ENCODE measurements around the gene MGAT3. TPM values are rescaled to one million over a fixed set of nuclear protein-coding genes. Genes with fewer than 3 reads are reported as not detected.

MGAT3 gene
- total and polyA plus RNA-seq, 9 of the 15 experiments (the other 6 are each of a cell fraction or from before 2014, with no cell fraction given) = 0.10 to 11.5 (median 4.6) TPM

DNA sequence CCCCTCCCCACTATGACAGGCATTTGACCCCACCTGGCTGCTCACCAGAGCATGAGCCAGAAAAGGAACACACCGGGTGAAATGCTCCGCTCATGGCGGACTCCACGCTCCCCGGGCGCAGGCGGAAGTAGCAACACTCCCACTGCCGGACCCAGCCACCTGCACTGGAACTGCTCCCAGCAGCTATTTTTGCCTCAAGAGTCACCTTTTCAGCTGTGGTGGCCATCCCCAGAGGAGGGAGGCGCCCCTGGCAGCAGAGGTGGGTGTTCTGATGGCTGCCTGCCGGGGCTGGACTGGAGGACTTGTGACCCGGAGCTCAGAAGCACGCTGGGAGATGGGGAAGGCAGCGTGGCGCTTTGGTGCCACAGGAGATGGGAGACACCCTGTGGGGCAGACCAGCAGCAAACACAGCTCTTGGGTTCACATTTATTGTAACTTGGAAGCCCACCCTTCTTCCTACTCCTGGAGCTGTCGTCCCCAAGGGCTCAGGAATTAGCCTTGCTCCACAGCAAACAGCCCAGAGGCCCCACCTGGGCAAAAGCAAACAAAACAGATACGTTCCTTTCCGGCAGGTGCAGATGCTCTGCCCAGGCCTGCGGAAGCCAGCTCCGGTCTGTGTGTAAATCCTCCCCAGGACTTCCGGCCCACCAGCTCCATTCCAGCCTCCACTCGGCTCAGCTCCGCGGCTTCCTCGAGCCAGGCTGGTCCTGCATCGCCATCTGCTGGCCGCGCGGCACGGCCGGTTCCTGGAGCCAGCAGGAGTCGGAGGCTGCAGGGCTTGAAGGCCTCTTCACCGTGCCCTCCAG, 72.1 kb downstream of the MGAT3 start (continued):
- TF ChIP-seq JUND (IDR thresholded peaks at IDR 0.05; ENCODE audit: borderline replicate concordance, low read depth, low read length) = peak; percentile 67; the same call in 1 of the 2 replicates
- no peak; the same call in 2 of the 3 replicates for TF ChIP-seq JUND (tag; IDR thresholded peaks at IDR 0.05; ENCODE audit: borderline replicate concordance, low read depth, low read length)
- 0 out of 2 replicates have a peak, but pooled peaks have one; percentile 11 for TF ChIP-seq POLR2A (conservative IDR thresholded peaks at IDR 0.05)
- no peak for TF ChIP-seq ZNF197 (CRISPR knock-in tag; IDR thresholded peaks at IDR 0.05; ENCODE audit: low read depth)
- 0 out of 2 replicates have a peak, but pooled peaks have one; percentile 69 for TF ChIP-seq ZKSCAN1 (IDR thresholded peaks at IDR 0.05; ENCODE audit: low read depth, low read length)
- no peak for TF ChIP-seq ZNF57 (CRISPR knock-in tag; IDR thresholded peaks at IDR 0.05)
- TF ChIP-seq CREB1 (IDR thresholded peaks at IDR 0.05) = no peak
- peak; percentile 41; the same call in 1 of the 2 replicates for TF ChIP-seq CREB1 (CRISPR knock-in tag; IDR thresholded peaks at IDR 0.05)
- TF ChIP-seq, protein P1, sequence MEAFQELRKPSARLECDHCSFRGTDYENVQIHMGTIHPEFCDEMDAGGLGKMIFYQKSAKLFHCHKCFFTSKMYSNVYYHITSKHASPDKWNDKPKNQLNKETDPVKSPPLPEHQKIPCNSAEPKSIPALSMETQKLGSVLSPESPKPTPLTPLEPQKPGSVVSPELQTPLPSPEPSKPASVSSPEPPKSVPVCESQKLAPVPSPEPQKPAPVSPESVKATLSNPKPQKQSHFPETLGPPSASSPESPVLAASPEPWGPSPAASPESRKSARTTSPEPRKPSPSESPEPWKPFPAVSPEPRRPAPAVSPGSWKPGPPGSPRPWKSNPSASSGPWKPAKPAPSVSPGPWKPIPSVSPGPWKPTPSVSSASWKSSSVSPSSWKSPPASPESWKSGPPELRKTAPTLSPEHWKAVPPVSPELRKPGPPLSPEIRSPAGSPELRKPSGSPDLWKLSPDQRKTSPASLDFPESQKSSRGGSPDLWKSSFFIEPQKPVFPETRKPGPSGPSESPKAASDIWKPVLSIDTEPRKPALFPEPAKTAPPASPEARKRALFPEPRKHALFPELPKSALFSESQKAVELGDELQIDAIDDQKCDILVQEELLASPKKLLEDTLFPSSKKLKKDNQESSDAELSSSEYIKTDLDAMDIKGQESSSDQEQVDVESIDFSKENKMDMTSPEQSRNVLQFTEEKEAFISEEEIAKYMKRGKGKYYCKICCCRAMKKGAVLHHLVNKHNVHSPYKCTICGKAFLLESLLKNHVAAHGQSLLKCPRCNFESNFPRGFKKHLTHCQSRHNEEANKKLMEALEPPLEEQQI (IDR thresholded peaks at IDR 0.05) = no peak
- TF ChIP-seq SP1 (CRISPR knock-in tag; IDR thresholded peaks at IDR 0.05) = peak; percentile 89
- TF ChIP-seq DIDO1 (tag; IDR thresholded peaks at IDR 0.05; ENCODE audit: low read depth) = no peak
- TF ChIP-seq L3MBTL2 (IDR thresholded peaks at IDR 0.05) = peak; percentile 41; the same call in 1 of the 2 replicates
- TF ChIP-seq EP400 (IDR thresholded peaks at IDR 0.05) = peak; percentile 34; the same call in 1 of the 2 replicates
- peak; percentile 50; the same call in 1 of the 2 replicates for TF ChIP-seq ZBTB7A (IDR thresholded peaks at IDR 0.05; ENCODE audit: borderline replicate concordance, control insufficient read depth, low read depth, low read length)
- TF ChIP-seq CXXC5 (CRISPR knock-in tag; IDR thresholded peaks at IDR 0.05) = peak; percentile 55
- TF ChIP-seq, protein P2, sequence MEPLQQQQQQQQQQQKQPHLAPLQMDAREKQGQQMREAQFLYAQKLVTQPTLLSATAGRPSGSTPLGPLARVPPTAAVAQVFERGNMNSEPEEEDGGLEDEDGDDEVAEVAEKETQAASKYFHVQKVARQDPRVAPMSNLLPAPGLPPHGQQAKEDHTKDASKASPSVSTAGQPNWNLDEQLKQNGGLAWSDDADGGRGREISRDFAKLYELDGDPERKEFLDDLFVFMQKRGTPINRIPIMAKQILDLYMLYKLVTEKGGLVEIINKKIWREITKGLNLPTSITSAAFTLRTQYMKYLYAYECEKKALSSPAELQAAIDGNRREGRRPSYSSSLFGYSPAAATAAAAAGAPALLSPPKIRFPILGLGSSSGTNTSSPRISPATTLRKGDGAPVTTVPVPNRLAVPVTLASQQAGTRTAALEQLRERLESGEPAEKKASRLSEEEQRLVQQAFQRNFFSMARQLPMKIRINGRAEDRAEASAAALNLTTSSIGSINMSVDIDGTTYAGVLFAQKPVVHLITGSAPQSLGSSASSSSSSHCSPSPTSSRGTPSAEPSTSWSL (CRISPR knock-in tag; IDR thresholded peaks at IDR 0.05; ENCODE audit: borderline replicate concordance) = 0 out of 2 replicates have a peak, but pooled peaks have one; percentile 45
- no peak for TF ChIP-seq TBP (optimal IDR thresholded peaks at IDR 0.05; ENCODE audit: low read depth, low read length)
- TF ChIP-seq, protein P3, sequence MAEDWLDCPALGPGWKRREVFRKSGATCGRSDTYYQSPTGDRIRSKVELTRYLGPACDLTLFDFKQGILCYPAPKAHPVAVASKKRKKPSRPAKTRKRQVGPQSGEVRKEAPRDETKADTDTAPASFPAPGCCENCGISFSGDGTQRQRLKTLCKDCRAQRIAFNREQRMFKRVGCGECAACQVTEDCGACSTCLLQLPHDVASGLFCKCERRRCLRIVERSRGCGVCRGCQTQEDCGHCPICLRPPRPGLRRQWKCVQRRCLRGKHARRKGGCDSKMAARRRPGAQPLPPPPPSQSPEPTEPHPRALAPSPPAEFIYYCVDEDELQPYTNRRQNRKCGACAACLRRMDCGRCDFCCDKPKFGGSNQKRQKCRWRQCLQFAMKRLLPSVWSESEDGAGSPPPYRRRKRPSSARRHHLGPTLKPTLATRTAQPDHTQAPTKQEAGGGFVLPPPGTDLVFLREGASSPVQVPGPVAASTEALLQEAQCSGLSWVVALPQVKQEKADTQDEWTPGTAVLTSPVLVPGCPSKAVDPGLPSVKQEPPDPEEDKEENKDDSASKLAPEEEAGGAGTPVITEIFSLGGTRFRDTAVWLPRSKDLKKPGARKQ (CRISPR knock-in tag; IDR thresholded peaks at IDR 0.05) = no peak
